Spleen (tissue), 7 donors: Measurements from ENCODE around the gene MASP1.

Source experiments
- CTCF ChIP-seq, 11 experiments: fragments of 200-600 bp in 7 of 11; fragments of 450-650 bp in 4 of 11; sonication (generic) in 4 of 11; IDR thresholded peaks in 8 of 11; conservative IDR thresholded peaks in 3 of 11; 1 replicate in 7 of 11; 2 replicates in 4 of 11; pipeline versions ENCODE4 v1.4.0 to v1.8.0; 2016 to 2021; ENCODE audit warnings: antibody characterized with exemption in 11 of 11, inconsistent platforms in 4 of 11, mild to moderate bottlenecking in 1 of 11
- POLR2AphosphoS5 ChIP-seq, 3 donors: sonication (generic); formaldehyde crosslinking; IDR thresholded peaks; one replicate each; pipeline ENCODE4 v1.5.1; 2017; ENCODE audit warnings: antibody characterized with exemption in 3 of 3
- donor health status: DM: no; HTN: no; CAD: no; lungs with moderate emphysema.
- donor health status: DM: no; HTN: no; CAD: no.
- donor health status: DM: no; HTN: no; CAD: no.

DNA sequence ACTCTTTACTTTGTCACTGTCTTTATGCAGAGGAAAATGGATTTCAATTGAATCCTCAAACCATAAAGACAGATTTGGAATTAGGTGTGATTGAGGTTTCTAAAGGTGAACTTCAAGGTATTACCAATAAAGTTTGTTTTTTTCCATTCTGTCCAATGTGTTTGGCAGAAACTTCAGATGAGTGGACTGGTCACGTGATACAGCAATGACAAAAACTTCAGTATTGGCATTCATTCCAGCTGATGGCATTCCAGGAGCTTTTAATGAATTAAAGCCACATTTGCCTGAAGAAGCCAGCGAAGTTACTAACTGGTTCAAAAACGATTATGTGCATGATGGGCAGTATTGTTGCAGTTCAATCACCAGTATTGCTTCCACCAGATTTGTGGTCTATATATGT lies 4.5 kb upstream of the MASP1 start:
- no peak for TF ChIP-seq CTCF (IDR thresholded peaks at IDR 0.05 in 8 of 11, conservative IDR thresholded peaks at IDR 0.05 in 3 of 11)
- TF ChIP-seq POLR2AphosphoS5 (IDR thresholded peaks at IDR 0.05) = no peak
